ENCODE data around the gene SCIMP. TPM values are rescaled to one million over a fixed set of nuclear protein-coding genes. Genes with fewer than 3 reads are reported as not detected.

Gene SCIMP
- total RNA-seq, 1 experiment from 2014 or later, result not detected

DNA sequence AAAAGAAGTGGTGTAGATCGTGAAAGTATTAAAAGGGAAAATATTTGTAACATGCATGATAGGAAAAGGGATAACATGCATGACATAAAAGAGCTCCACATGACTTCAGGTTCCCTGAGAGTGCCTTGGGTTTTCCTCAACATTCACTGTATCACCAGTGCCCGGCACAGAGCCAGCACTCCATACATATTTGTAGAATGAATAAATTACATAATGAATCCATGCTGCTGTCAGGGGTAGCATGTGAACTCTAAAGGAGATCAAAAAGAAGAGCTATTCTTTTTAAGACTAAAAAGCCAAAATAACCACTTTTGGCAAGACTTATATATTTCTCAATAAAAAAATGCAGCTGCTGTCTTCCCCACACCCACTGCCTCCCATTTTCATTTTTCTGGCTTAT, 40.3 kb downstream of the SCIMP start (continued):
- TF ChIP-seq ZNF274 (IDR thresholded peaks at IDR 0.05; ENCODE audit: low read depth, low read length) (no peak), JUND (IDR thresholded peaks at IDR 0.05) (no peak)

DNA sequence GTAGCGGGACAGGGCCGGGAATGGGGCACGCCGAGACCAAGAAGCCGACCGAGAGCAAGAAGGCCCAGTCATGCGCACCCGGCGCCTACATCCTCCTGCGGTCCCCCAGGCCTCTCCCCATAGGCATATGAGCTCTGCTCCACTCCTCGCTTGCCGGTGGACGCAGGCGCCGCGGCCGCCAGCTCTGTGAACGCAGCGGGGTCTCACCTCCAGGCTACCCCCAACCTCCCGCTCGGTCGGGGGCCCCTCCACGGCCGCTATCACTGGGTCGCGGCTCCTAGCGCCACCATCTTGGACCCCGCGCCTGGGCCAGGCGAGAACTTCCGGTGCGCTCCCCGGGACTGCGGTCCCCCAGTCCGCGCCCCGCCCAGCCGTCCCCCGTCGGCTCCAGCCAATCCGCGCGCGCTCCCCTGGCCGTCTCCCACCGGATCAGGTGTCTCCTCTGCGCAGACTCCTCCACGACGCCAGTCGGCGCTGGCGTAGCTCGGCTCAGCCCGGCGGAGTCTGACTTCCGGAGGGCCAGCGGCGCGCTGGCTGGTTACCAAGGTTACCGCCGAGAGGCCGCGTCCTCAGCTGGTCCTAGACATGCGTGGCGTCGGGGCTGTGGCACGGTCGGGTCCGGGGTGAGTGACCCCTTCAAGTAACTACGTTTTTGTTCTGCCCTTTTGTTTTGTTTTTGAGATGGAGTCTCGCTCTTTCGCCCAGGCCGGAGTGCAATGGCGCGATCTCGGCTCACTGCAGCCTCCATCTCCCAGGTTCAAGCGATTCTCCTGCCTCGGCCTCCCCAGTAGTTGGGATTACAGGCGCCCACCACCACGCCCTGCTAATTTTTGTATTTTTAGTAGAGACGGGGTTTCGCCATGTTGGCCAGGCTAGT, 42.9 kb downstream of the SCIMP start, which contains the start of gene ZNF594:
TSS of gene ZNF594 (minus strand) at position 328 of the 877 bp plus-strand sequence. CDS start 7,612 bp downstream, outside the sequence.
- H3K27ac ChIP-seq (ENCODE audit: low read depth, low read length), result peak within 1 kb of the TSS; percentile 84
- CTCF ChIA-PET, result interaction anchor here (0.9 to 1.4 kb wide), 4 partner anchors 9 to 277 kb away, joined by 3 read pairs; partner anchors contain the start of gene DHX33
- intact Hi-C loops (cut with micrococcal nuclease), result loop anchor here (10.0 kb wide), 2 partner anchors 77 to 243 kb away; partner anchors contain the start of genes C1QBP, USP6 and ZNF232
- no peak for TF ChIP-seq JUND (IDR thresholded peaks at IDR 0.05)
- TF ChIP-seq EGR1 (IDR thresholded peaks at IDR 0.05; ENCODE audit: low read depth), result no peak; the same call in 1 of the 2 replicates
- peak; percentile 72 for TF ChIP-seq SIN3A (IDR thresholded peaks at IDR 0.05; ENCODE audit: low read depth)
- peak; percentile 92 for TF ChIP-seq ZFX (IDR thresholded peaks at IDR 0.05)
- no peak for TF ChIP-seq TCF7L2 (IDR thresholded peaks at IDR 0.05; ENCODE audit: borderline replicate concordance, extremely low read depth, insufficient read depth, insufficient read length)
- TF ChIP-seq RAD21 (IDR thresholded peaks at IDR 0.05; ENCODE audit: low read depth), result 0 out of 2 replicates have a peak, but pooled peaks have one; percentile 18
- TF ChIP-seq YY1 (IDR thresholded peaks at IDR 0.05; ENCODE audit: extremely low read depth, insufficient replicate concordance, low read depth, low read length), result peak; percentile 79
- TF ChIP-seq CEBPB (IDR thresholded peaks at IDR 0.05; ENCODE audit: low read depth), result no peak
- TF ChIP-seq SP1 (IDR thresholded peaks at IDR 0.05; ENCODE audit: low read depth), result peak; percentile 56; the same call in 1 of the 2 replicates
- TF ChIP-seq POLR2A (IDR thresholded peaks at IDR 0.05; ENCODE audit: borderline replicate concordance, extremely low read depth, insufficient read depth, insufficient read length), result no peak
- no peak for TF ChIP-seq ZNF274 (IDR thresholded peaks at IDR 0.05; ENCODE audit: low read depth, low read length)
- no peak for TF ChIP-seq SRF (IDR thresholded peaks at IDR 0.05; ENCODE audit: low read depth)
- peak; percentile 70 for TF ChIP-seq ELF1 (IDR thresholded peaks at IDR 0.05; ENCODE audit: borderline replicate concordance, low read depth)
- TF ChIP-seq CBX3 (IDR thresholded peaks at IDR 0.05; ENCODE audit: low read depth), result peak; percentile 95
- no peak for TF ChIP-seq EZH2phosphoT487 (IDR thresholded peaks at IDR 0.05; ENCODE audit: borderline replicate concordance)
- TF ChIP-seq, protein P1, sequence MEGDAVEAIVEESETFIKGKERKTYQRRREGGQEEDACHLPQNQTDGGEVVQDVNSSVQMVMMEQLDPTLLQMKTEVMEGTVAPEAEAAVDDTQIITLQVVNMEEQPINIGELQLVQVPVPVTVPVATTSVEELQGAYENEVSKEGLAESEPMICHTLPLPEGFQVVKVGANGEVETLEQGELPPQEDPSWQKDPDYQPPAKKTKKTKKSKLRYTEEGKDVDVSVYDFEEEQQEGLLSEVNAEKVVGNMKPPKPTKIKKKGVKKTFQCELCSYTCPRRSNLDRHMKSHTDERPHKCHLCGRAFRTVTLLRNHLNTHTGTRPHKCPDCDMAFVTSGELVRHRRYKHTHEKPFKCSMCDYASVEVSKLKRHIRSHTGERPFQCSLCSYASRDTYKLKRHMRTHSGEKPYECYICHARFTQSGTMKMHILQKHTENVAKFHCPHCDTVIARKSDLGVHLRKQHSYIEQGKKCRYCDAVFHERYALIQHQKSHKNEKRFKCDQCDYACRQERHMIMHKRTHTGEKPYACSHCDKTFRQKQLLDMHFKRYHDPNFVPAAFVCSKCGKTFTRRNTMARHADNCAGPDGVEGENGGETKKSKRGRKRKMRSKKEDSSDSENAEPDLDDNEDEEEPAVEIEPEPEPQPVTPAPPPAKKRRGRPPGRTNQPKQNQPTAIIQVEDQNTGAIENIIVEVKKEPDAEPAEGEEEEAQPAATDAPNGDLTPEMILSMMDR (IDR thresholded peaks at IDR 0.05 in 2 of 3, conservative IDR thresholded peaks at IDR 0.05 in 1 of 3; ENCODE audit: borderline replicate concordance in 1 of 3, insufficient read depth in 1 of 3, low read depth in 2 of 3, low read length in 2 of 3), result peak; percentile 58 to 77 (median 65)
- TF ChIP-seq, protein P2, sequence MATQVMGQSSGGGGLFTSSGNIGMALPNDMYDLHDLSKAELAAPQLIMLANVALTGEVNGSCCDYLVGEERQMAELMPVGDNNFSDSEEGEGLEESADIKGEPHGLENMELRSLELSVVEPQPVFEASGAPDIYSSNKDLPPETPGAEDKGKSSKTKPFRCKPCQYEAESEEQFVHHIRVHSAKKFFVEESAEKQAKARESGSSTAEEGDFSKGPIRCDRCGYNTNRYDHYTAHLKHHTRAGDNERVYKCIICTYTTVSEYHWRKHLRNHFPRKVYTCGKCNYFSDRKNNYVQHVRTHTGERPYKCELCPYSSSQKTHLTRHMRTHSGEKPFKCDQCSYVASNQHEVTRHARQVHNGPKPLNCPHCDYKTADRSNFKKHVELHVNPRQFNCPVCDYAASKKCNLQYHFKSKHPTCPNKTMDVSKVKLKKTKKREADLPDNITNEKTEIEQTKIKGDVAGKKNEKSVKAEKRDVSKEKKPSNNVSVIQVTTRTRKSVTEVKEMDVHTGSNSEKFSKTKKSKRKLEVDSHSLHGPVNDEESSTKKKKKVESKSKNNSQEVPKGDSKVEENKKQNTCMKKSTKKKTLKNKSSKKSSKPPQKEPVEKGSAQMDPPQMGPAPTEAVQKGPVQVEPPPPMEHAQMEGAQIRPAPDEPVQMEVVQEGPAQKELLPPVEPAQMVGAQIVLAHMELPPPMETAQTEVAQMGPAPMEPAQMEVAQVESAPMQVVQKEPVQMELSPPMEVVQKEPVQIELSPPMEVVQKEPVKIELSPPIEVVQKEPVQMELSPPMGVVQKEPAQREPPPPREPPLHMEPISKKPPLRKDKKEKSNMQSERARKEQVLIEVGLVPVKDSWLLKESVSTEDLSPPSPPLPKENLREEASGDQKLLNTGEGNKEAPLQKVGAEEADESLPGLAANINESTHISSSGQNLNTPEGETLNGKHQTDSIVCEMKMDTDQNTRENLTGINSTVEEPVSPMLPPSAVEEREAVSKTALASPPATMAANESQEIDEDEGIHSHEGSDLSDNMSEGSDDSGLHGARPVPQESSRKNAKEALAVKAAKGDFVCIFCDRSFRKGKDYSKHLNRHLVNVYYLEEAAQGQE (IDR thresholded peaks at IDR 0.05; ENCODE audit: low read depth), result no peak
- peak; percentile 88 for TF ChIP-seq POLR2AphosphoS5 (IDR thresholded peaks at IDR 0.05; ENCODE audit: low read depth, low read length)
- TF ChIP-seq, protein P3, sequence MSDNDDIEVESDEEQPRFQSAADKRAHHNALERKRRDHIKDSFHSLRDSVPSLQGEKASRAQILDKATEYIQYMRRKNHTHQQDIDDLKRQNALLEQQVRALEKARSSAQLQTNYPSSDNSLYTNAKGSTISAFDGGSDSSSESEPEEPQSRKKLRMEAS (IDR thresholded peaks at IDR 0.05), result peak; percentile 74

More for the DNA sequence above, 42.9 kb downstream of the SCIMP start, which contains the start of gene ZNF594:
- no peaks in the 10 kb centered on the region for H3K27me3 ChIP-seq (ENCODE audit: insufficient read depth, low read length)
- H2AFZ ChIP-seq (ENCODE audit: low read depth, low read length, poor library complexity, severe bottlenecking), result no peak within 1 kb of the TSS
- H3K9ac ChIP-seq (ENCODE audit: low read length), result peak within 1 kb of the TSS; percentile 81
- H3K79me2 ChIP-seq (ENCODE audit: insufficient read depth, low read length), result peaks cover 23% of the 10 kb centered on the region
- no TSS peak for BruUV-seq (replicated peaks)
- peaks cover 0 to 16% of the 10 kb centered on the region in 2 experiments; a peak in 3 of 4 replicates for H3K9me3 ChIP-seq (ENCODE audit: control insufficient read depth in 1 of 2, insufficient read depth in 1 of 2, low read depth in 1 of 2, low read length in 2 of 2)
- H3K4me3 ChIP-seq (replicated peaks in 1 of 2; ENCODE audit: low read depth in 1 of 2, low read length in 2 of 2), result peak within 1 kb of the TSS; percentile 90 to 94
- ChIA-PET RAD21 (ENCODE audit: low non-redundant PET in 1 of 2, low total read pairs in 2 of 2, uncharacterized antibody in 2 of 2, unreplicated experiment in 2 of 2) (interaction anchor here in 1 of 2 experiments (0.6 kb wide), 1 partner anchor 197 kb away, joined by 3 read pairs; no protein-coding TSS in a partner anchor), POLR2A (interaction anchor here (0.6 to 1.0 kb wide), 3 partner anchors 10 to 1130 kb away, joined by 3 read pairs; partner anchors contain the start of genes NUP88 and RPAIN)
- 0 out of 4 replicates have a peak, but pooled peaks cover 0 to 5% of the 10 kb centered on the region in 2 experiments for H3K36me3 ChIP-seq (ENCODE audit: control insufficient read depth in 1 of 2, insufficient read depth in 2 of 2, low read length in 2 of 2)
- H4K20me1 ChIP-seq (ENCODE audit: insufficient read depth), result no peaks in the 10 kb centered on the region
- H3K9me2 ChIP-seq (ENCODE audit: insufficient read depth), result no peaks in the 10 kb centered on the region
- DNase-seq (ENCODE audit: low read depth, low spot score) (peak; percentile 93), ATAC-seq (peak; percentile 99)
- H3K4me2 ChIP-seq (ENCODE audit: low read length), result peak within 1 kb of the TSS; percentile 96
- peaks cover 0 to 17% of the 10 kb centered on the region in 2 experiments; a peak in 2 of 4 replicates for H3K4me1 ChIP-seq (ENCODE audit: control insufficient read depth in 1 of 2, insufficient read depth in 2 of 2, low read length in 2 of 2)

Data from HCT116 (cell line).